ENCODE results near the gene RAP1GDS1. TPM values are rescaled to one million over a fixed set of nuclear protein-coding genes. Genes with fewer than 3 reads are reported as not detected.
"Not testable (repeated sequence)": the region's sequence is repeated elsewhere in the genome, so short reads cannot be mapped to it uniquely, and the experiment has no call there.

RAP1GDS1 gene
- total RNA-seq, 8 experiments from 2014 or later, result 25.0 to 79.3 (median 63.8) TPM

GRCh38 chr4:98430708-98431403, 169.7 kb downstream of the RAP1GDS1 start:
- peak in 2 of 8 experiments; percentile 64 to 88 for ATAC-seq (replicated peaks in 6 of 8)
- 3 to 100% (median 90%) methylated on average over 1 to 4 of the region's 4 CpGs for WGBS, 10 experiments
- peaks cover 0 to 3% of the 10 kb centered on the region in 2 donors for H3K4me1 ChIP-seq (replicated peaks in 1 of 2)
- in situ Hi-C loops (cut with MboI; ENCODE audit: low pct_unique_long_range_greater_than_20kb in 2 of 9, low sequenced_read_pairs in 9 of 9, unreplicated experiment in 9 of 9), result no loop called here
- H3K27ac ChIP-seq, result no peak overlapping the region
- no peak overlapping the region for H3K4me3 ChIP-seq

GRCh38 chr4:98433691-98434090, 172.5 kb downstream of the RAP1GDS1 start:
- Histone ChIP-seq H3K27ac (no peak overlapping the region), H3K4me3 (no peak overlapping the region), H3K4me1 (replicated peaks in 1 of 2) (peaks cover 0 to 3% of the 10 kb centered on the region in 2 donors)
- in situ Hi-C loops (cut with MboI; ENCODE audit: low pct_unique_long_range_greater_than_20kb in 2 of 9, low sequenced_read_pairs in 9 of 9, unreplicated experiment in 9 of 9), result no loop called here
- WGBS, 10 experiments, result 42 to 100% (median 91%) methylated on average over 1 of the region's 1 CpG; no CpG with 5 or more reads in 1 of the 10 experiments
- ATAC-seq (replicated peaks in 6 of 8), result peak in 3 of 8 experiments; percentile 18 to 41 (median 38)

GRCh38 chr4:98434816-98435215, 173.6 kb downstream of the RAP1GDS1 start:
- in situ Hi-C loops (cut with MboI; ENCODE audit: low pct_unique_long_range_greater_than_20kb in 2 of 9, low sequenced_read_pairs in 9 of 9, unreplicated experiment in 9 of 9), result no loop called here

GRCh38 chr4:98444371-98444770, 183.2 kb downstream of the RAP1GDS1 start:
- no peak for ATAC-seq (replicated peaks in 6 of 8)
- Histone ChIP-seq H3K27ac (no peak overlapping the region), H3K4me1 (replicated peaks in 1 of 2) (no peaks in the 10 kb centered on the region), H3K4me3 (no peak overlapping the region)
- in situ Hi-C loops (cut with MboI; ENCODE audit: low pct_unique_long_range_greater_than_20kb in 2 of 9, low sequenced_read_pairs in 9 of 9, unreplicated experiment in 9 of 9), result no loop called here

More at GRCh38 chr4:98434816-98435215, 173.6 kb downstream of the RAP1GDS1 start:
- H3K27ac ChIP-seq, result no peak overlapping the region
- peaks cover 0 to 3% of the 10 kb centered on the region in 2 donors for H3K4me1 ChIP-seq (replicated peaks in 1 of 2)
- H3K4me3 ChIP-seq, result no peak overlapping the region
- no peak for ATAC-seq (replicated peaks in 6 of 8)
- 96 to 100% (median 100%) methylated on average over 1 to 5 of the region's 6 CpGs; no CpG with 5 or more reads in 6 of the 10 experiments for WGBS, 10 experiments

GRCh38 chr4:98446499-98447375, 185.6 kb downstream of the RAP1GDS1 start:
- no peaks in the 10 kb centered on the region for H3K4me1 ChIP-seq (replicated peaks in 1 of 2)
- in situ Hi-C loops (cut with MboI; ENCODE audit: low pct_unique_long_range_greater_than_20kb in 2 of 9, low sequenced_read_pairs in 9 of 9, unreplicated experiment in 9 of 9), result no loop called here
- no peak for ATAC-seq (replicated peaks in 6 of 8)
- no peak overlapping the region for H3K27ac ChIP-seq
- H3K4me3 ChIP-seq, result no peak overlapping the region
- 74 to 100% (median 90%) methylated on average over 1 to 9 of the region's 10 CpGs for WGBS, 10 experiments

GRCh38 chr4:98447648-98448047, 186.5 kb downstream of the RAP1GDS1 start:
- 17 to 100% (median 93%) methylated on average over 1 to 5 of the region's 5 CpGs; no CpG with 5 or more reads in 4 of the 10 experiments for WGBS, 10 experiments
- in situ Hi-C loops (cut with MboI; ENCODE audit: low pct_unique_long_range_greater_than_20kb in 2 of 9, low sequenced_read_pairs in 9 of 9, unreplicated experiment in 9 of 9), result no loop called here
- no peak overlapping the region for H3K4me3 ChIP-seq
- no peaks in the 10 kb centered on the region for H3K4me1 ChIP-seq (replicated peaks in 1 of 2)
- ATAC-seq (replicated peaks in 6 of 8), result no peak
- H3K27ac ChIP-seq, result no peak overlapping the region

- in situ Hi-C loops (cut with MboI; ENCODE audit: low pct_unique_long_range_greater_than_20kb in 2 of 9, low sequenced_read_pairs in 9 of 9, unreplicated experiment in 9 of 9), result no loop called here
Measured at GRCh38 chr4:98448908-98449307, 187.7 kb downstream of the RAP1GDS1 start.

GRCh38 chr4:98452091-98452490, 190.9 kb downstream of the RAP1GDS1 start:
- in situ Hi-C loops (cut with MboI; ENCODE audit: low pct_unique_long_range_greater_than_20kb in 2 of 9, low sequenced_read_pairs in 9 of 9, unreplicated experiment in 9 of 9), result loop anchor here in 2 of 9 experiments (25.0 kb wide), 1 partner anchor 610 kb away; no protein-coding TSS in a partner anchor
- Histone ChIP-seq H3K4me3 (no peak overlapping the region), H3K27ac (no peak overlapping the region), H3K4me1 (replicated peaks in 1 of 2) (no peaks in the 10 kb centered on the region)
- WGBS, 10 experiments, result 20 to 100% (median 81%) methylated on average over 1 to 3 of the region's 3 CpGs
- ATAC-seq (replicated peaks in 6 of 8), result no peak

More at GRCh38 chr4:98448908-98449307, 187.7 kb downstream of the RAP1GDS1 start:
- Histone ChIP-seq H3K27ac (no peak overlapping the region), H3K4me1 (replicated peaks in 1 of 2) (no peaks in the 10 kb centered on the region), H3K4me3 (no peak overlapping the region)
- ATAC-seq (replicated peaks in 6 of 8), result no peak

- WGBS, 10 experiments, result 78 to 91% (median 81%) methylated on average over 3 to 8 of the region's 9 CpGs; no CpG with 5 or more reads in 7 of the 10 experiments
- ATAC-seq (replicated peaks in 6 of 8), result not testable (repeated sequence)
- in situ Hi-C loops (cut with MboI; ENCODE audit: low pct_unique_long_range_greater_than_20kb in 2 of 9, low sequenced_read_pairs in 9 of 9, unreplicated experiment in 9 of 9), result loop anchor here in 2 of 9 experiments (25.0 kb wide), 1 partner anchor 605 kb away; no protein-coding TSS in a partner anchor
Measured at GRCh38 chr4:98457422-98457821, 196.2 kb downstream of the RAP1GDS1 start.

GRCh38 chr4:98461121-98461865, 200.1 kb downstream of the RAP1GDS1 start:
- in situ Hi-C loops (cut with MboI; ENCODE audit: low pct_unique_long_range_greater_than_20kb in 2 of 9, low sequenced_read_pairs in 9 of 9, unreplicated experiment in 9 of 9), result loop anchor here in 2 of 9 experiments (25.0 kb wide), 1 partner anchor 601 kb away; no protein-coding TSS in a partner anchor
- not testable (repeated sequence) for H3K4me1 ChIP-seq (replicated peaks in 1 of 2); H3K4me3 ChIP-seq; ATAC-seq (replicated peaks in 6 of 8); H3K27ac ChIP-seq
- 83 to 100% (median 92%) methylated on average over 1 to 2 of the region's 2 CpGs; no CpG with 5 or more reads in 3 of the 10 experiments for WGBS, 10 experiments

More at GRCh38 chr4:98457422-98457821, 196.2 kb downstream of the RAP1GDS1 start:
- H3K27ac ChIP-seq; H3K4me3 ChIP-seq; H3K4me1 ChIP-seq (replicated peaks in 1 of 2): not testable (repeated sequence)

- H3K4me3 ChIP-seq, result no peak overlapping the region
- H3K4me1 ChIP-seq (replicated peaks in 1 of 2), result no peaks in the 10 kb centered on the region
- H3K27ac ChIP-seq, result no peak overlapping the region
- in situ Hi-C loops (cut with MboI; ENCODE audit: low pct_unique_long_range_greater_than_20kb in 2 of 9, low sequenced_read_pairs in 9 of 9, unreplicated experiment in 9 of 9), result loop anchor here in 2 of 9 experiments (25.0 kb wide), 1 partner anchor 600 kb away; no protein-coding TSS in a partner anchor
- no peak for ATAC-seq (replicated peaks in 6 of 8)
Measured at GRCh38 chr4:98462487-98462886, 201.3 kb downstream of the RAP1GDS1 start.

- Histone ChIP-seq H3K4me1 (replicated peaks in 1 of 2) (peaks cover 17 to 18% of the 10 kb centered on the region in 2 donors), H3K4me3 (peak overlapping the region in 1 of 5 donors; percentile 32), H3K27ac (no peak overlapping the region)
- in situ Hi-C loops (cut with MboI; ENCODE audit: low pct_unique_long_range_greater_than_20kb in 2 of 9, low sequenced_read_pairs in 9 of 9, unreplicated experiment in 9 of 9), result loop anchor here in 2 of 9 experiments (25.0 kb wide), 1 partner anchor 595 kb away; no protein-coding TSS in a partner anchor
- peak in 5 of 8 experiments; percentile 9 to 24 (median 19) for ATAC-seq (replicated peaks in 6 of 8)
- 20 to 100% (median 61%) methylated on average over 1 to 8 of the region's 8 CpGs; no CpG with 5 or more reads in 3 of the 10 experiments for WGBS, 10 experiments
Measured at GRCh38 chr4:98466868-98467599, 205.8 kb downstream of the RAP1GDS1 start.

Measured in motor neuron (in vitro differentiated cells).